B cell (primary cell): Measurements from ENCODE around the gene CIZ1.

Source experiments
- EZH2 ChIP-seq: IDR thresholded peaks from 2 replicates; pipeline ENCODE4 v1.6.1; 2012; ENCODE audit warnings: borderline replicate concordance, low read depth, mild to moderate bottlenecking, moderate library complexity, low read length; ENCODE audit not compliant: insufficient read depth, poor library complexity, severe bottlenecking
- TF ChIP-seq, protein P1 (sequence below): fragments of 200-600 bp; IDR thresholded peaks from one replicate; pipeline ENCODE4 v1.8.0; 2022; ENCODE audit warnings: antibody characterized with exemption, mild to moderate bottlenecking

DNA sequence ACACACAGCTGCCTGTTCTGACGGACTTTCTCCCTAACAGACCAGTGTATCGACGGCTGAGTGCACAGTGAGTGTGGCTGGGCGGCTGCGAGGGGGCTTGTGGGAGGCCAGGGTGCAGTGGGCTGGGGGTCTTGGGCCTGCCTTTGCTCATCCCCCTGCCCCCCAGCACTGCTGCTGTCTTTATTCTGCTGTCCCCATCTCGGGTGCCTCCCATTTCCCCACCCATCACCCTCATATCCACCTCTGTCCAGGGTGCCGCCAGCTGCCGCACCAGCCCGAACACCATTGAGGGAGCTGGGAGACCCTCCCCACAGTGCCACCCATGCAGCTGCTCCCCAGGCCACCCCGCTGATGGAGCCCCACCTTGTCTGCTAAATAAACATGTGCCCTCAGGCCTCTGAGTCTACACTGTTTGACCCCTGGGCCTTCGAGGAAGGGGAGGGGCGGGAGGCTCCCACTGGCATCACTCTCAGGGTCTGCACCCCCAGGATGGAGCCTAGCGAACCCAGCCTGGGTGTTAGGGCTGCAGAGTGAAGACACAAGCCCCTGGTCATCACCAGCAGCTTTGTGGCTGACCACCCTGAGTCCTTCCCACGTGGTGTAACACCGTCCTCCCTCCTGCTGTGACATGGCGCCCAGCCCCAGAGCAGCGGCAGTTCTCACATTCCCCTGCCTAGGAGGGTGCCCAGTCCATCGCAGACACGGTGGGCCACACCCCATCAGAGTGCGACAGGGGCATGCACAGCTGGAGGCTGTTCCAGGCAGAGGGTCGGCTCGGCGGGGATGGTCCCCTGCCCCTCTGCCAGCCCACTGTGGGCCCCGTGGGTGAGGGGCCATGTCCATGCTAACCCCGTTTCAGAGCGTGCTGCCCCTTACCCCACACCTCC lies 38.1 kb downstream of the CIZ1 start:
- no peak for TF ChIP-seq EZH2
- TF ChIP-seq, protein P1, sequence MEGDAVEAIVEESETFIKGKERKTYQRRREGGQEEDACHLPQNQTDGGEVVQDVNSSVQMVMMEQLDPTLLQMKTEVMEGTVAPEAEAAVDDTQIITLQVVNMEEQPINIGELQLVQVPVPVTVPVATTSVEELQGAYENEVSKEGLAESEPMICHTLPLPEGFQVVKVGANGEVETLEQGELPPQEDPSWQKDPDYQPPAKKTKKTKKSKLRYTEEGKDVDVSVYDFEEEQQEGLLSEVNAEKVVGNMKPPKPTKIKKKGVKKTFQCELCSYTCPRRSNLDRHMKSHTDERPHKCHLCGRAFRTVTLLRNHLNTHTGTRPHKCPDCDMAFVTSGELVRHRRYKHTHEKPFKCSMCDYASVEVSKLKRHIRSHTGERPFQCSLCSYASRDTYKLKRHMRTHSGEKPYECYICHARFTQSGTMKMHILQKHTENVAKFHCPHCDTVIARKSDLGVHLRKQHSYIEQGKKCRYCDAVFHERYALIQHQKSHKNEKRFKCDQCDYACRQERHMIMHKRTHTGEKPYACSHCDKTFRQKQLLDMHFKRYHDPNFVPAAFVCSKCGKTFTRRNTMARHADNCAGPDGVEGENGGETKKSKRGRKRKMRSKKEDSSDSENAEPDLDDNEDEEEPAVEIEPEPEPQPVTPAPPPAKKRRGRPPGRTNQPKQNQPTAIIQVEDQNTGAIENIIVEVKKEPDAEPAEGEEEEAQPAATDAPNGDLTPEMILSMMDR, result no peak
